Gastrocnemius medialis (tissue), 4 donors: ENCODE measurements around the gene TCHP.

ENCODE experiments used
- POLR2A ChIP-seq, 2 donors: fragments of 450-650 bp; IDR thresholded peaks; one replicate each; pipeline ENCODE4 v1.6.1; 2017; ENCODE audit warnings: antibody characterized with exemption in 2 of 2, mild to moderate bottlenecking in 2 of 2, moderate library complexity in 2 of 2
- TF ChIP-seq, protein P1 (sequence below), 5 experiments: fragments of 450-650 bp in 3 of 5; fragments of 200-600 bp in 2 of 5; sonication (generic) in 2 of 5; IDR thresholded peaks in 4 of 5; conservative IDR thresholded peaks in 1 of 5; 1 replicate in 4 of 5; 2 replicates in 1 of 5; pipeline ENCODE4 v1.5.1; 2016 to 2019; ENCODE audit warnings: antibody characterized with exemption in 5 of 5, mild to moderate bottlenecking in 3 of 5, moderate library complexity in 3 of 5

DNA sequence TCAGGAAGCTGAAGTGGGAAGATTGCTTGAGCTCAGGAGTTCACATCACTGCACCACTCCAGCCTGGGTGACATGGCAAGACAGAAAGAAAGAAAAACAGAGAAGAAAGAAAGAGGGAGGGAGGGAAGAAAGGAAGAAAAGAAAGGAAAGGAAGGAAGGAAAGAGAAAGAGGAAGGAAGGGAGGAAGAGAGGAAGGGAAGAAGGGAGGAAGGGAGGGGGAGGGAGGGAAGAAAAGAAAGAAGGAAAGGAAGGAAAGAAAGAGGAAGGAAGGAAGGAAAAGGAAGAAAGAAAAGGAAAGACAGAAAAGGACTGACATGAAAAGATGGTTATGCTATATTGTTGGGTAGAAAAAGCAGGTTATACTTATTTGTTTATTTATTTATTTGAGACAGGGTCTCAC lies 23.7 kb upstream of the TCHP start:
- TF ChIP-seq, protein P1, sequence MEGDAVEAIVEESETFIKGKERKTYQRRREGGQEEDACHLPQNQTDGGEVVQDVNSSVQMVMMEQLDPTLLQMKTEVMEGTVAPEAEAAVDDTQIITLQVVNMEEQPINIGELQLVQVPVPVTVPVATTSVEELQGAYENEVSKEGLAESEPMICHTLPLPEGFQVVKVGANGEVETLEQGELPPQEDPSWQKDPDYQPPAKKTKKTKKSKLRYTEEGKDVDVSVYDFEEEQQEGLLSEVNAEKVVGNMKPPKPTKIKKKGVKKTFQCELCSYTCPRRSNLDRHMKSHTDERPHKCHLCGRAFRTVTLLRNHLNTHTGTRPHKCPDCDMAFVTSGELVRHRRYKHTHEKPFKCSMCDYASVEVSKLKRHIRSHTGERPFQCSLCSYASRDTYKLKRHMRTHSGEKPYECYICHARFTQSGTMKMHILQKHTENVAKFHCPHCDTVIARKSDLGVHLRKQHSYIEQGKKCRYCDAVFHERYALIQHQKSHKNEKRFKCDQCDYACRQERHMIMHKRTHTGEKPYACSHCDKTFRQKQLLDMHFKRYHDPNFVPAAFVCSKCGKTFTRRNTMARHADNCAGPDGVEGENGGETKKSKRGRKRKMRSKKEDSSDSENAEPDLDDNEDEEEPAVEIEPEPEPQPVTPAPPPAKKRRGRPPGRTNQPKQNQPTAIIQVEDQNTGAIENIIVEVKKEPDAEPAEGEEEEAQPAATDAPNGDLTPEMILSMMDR (IDR thresholded peaks at IDR 0.05 in 4 of 5, conservative IDR thresholded peaks at IDR 0.05 in 1 of 5), result no peak
- no peak for TF ChIP-seq POLR2A (IDR thresholded peaks at IDR 0.05)
